Measurements from ENCODE around the gene TEX11. TPM values are rescaled to one million over a fixed set of nuclear protein-coding genes. Genes with fewer than 3 reads are reported as not detected.
"Not testable (repeated sequence)": the region's sequence is repeated elsewhere in the genome, so short reads cannot be mapped to it uniquely, and the experiment has no call there.

Gene TEX11
- total RNA-seq, 6 donors from 2014 or later = 0.10 TPM; not detected in 5

- TF ChIP-seq EP300 (IDR thresholded peaks at IDR 0.05) (no peak), POLR2A (IDR thresholded peaks at IDR 0.05) (no peak), CTCF (IDR thresholded peaks at IDR 0.05) (no peak)
- no peak overlapping the region for H3K4me3 ChIP-seq
- H3K4me1 ChIP-seq = no peaks in the 10 kb centered on the region
- no peaks in the 10 kb centered on the region for H3K27me3 ChIP-seq
- no peaks in the 10 kb centered on the region for H3K9me3 ChIP-seq
- no peak for DNase-seq
- no peak overlapping the region for H3K27ac ChIP-seq
- no peak for ATAC-seq (ENCODE audit: low FRiP score in 2 of 2)
- no peaks in the 10 kb centered on the region for H3K36me3 ChIP-seq
- WGBS, 2 donors = 38 to 52% methylated on average over 1 of the region's 1 CpG
Observed at GRCh38 chrX:70605352-70605751, 303.2 kb downstream of the TEX11 start.

- ATAC-seq (ENCODE audit: low FRiP score in 2 of 2) (no peak), DNase-seq (no peak)
- Histone ChIP-seq H3K9me3 (peaks cover 0 to 5% (median 2%) of the 10 kb centered on the region in 4 donors), H3K27ac (no peak overlapping the region), H3K4me3 (no peak overlapping the region), H3K27me3 (no peaks in the 10 kb centered on the region), H3K4me1 (no peaks in the 10 kb centered on the region), H3K36me3 (no peaks in the 10 kb centered on the region)
- WGBS, 2 donors = 50 to 65% methylated on average over 1 of the region's 1 CpG
- TF ChIP-seq EP300 (IDR thresholded peaks at IDR 0.05) = no peak
- no peak for TF ChIP-seq POLR2AphosphoS5 (IDR thresholded peaks at IDR 0.05)
- no peak for TF ChIP-seq POLR2A (IDR thresholded peaks at IDR 0.05)
- TF ChIP-seq CTCF (IDR thresholded peaks at IDR 0.05) = no peak
Observed at GRCh38 chrX:70592091-70592490, 316.4 kb downstream of the TEX11 start.

GRCh38 chrX:70587158-70587557, 321.4 kb downstream of the TEX11 start:
- not testable (repeated sequence) for ATAC-seq (ENCODE audit: low FRiP score in 2 of 2); H3K36me3 ChIP-seq; H3K27me3 ChIP-seq; DNase-seq; H3K4me3 ChIP-seq; H3K27ac ChIP-seq; H3K4me1 ChIP-seq
- 30 to 60% methylated on average over 1 of the region's 1 CpG for WGBS, 2 donors
- peaks cover 0 to 14% (median 0%) of the 10 kb centered on the region in 4 donors for H3K9me3 ChIP-seq

- no peak overlapping the region for H3K4me3 ChIP-seq
- ATAC-seq (ENCODE audit: low FRiP score in 2 of 2) (no peak), DNase-seq (no peak)
- peaks cover 0 to 17% (median 5%) of the 10 kb centered on the region in 4 donors for H3K9me3 ChIP-seq
- TF ChIP-seq CTCF (IDR thresholded peaks at IDR 0.05) (no peak), EP300 (IDR thresholded peaks at IDR 0.05) (no peak), POLR2A (IDR thresholded peaks at IDR 0.05) (no peak), POLR2AphosphoS5 (IDR thresholded peaks at IDR 0.05) (no peak)
- H3K36me3 ChIP-seq = no peaks in the 10 kb centered on the region
- no peaks in the 10 kb centered on the region for H3K27me3 ChIP-seq
- 72 to 91% methylated on average over 4 of the region's 4 CpGs for WGBS, 2 donors
- no peaks in the 10 kb centered on the region for H3K4me1 ChIP-seq
- no peak overlapping the region for H3K27ac ChIP-seq
Observed at GRCh38 chrX:70577442-70577841, 331.1 kb downstream of the TEX11 start.

- peak in 1 of 2 donors; percentile 28 for DNase-seq
- 91% methylated on average over 11 to 21 of the region's 21 CpGs for WGBS, 2 donors
- H3K4me3 ChIP-seq; H3K4me1 ChIP-seq; ATAC-seq (ENCODE audit: low FRiP score in 2 of 2); H3K9me3 ChIP-seq; H3K36me3 ChIP-seq; H3K27ac ChIP-seq; H3K27me3 ChIP-seq: not testable (repeated sequence)
Observed at GRCh38 chrX:70569922-70570576, 338.5 kb downstream of the TEX11 start.

GRCh38 chrX:70554948-70555347, 353.6 kb downstream of the TEX11 start:
- TF ChIP-seq CTCF (IDR thresholded peaks at IDR 0.05) = no peak
- TF ChIP-seq POLR2AphosphoS5 (IDR thresholded peaks at IDR 0.05) = no peak
- H3K4me1 ChIP-seq = no peaks in the 10 kb centered on the region
- no peaks in the 10 kb centered on the region for H3K36me3 ChIP-seq
- no peak for DNase-seq
- no peak for ATAC-seq (ENCODE audit: low FRiP score in 2 of 2)
- H3K9me3 ChIP-seq = no peaks in the 10 kb centered on the region
- H3K27me3 ChIP-seq = no peaks in the 10 kb centered on the region
- WGBS, 2 donors = 71 to 86% methylated on average over 5 of the region's 5 CpGs
- no peak overlapping the region for H3K27ac ChIP-seq
- no peak overlapping the region for H3K4me3 ChIP-seq
